WTC11 (cell line): ENCODE results near the gene PLEKHA5.

Source experiments
- NR1H2 ChIP-seq: sonication (generic); formaldehyde crosslinking; IDR thresholded peaks from 2 replicates; pipeline ENCODE4 v1.9.0; 2021; ENCODE audit warnings: mild to moderate bottlenecking, moderate library complexity, missing genetic modification reagents
- RELA ChIP-seq: sonication (generic); formaldehyde crosslinking; IDR thresholded peaks from 2 replicates; pipeline ENCODE4 v1.8.1; 2022; ENCODE audit warnings: missing genetic modification reagents, mild to moderate bottlenecking, borderline replicate concordance
- SMAD4 ChIP-seq: sonication (generic); formaldehyde crosslinking; IDR thresholded peaks from 2 replicates; pipeline ENCODE4 v1.8.0; 2022; ENCODE audit warnings: mild to moderate bottlenecking, missing genetic modification reagents
- TF ChIP-seq, protein P1 (sequence below): sonication (generic); formaldehyde crosslinking; IDR thresholded peaks from 2 replicates; pipeline ENCODE4 v1.8.1; 2022; ENCODE audit warnings: mild to moderate bottlenecking, missing genetic modification reagents, moderate library complexity, borderline replicate concordance
- TF ChIP-seq, protein P2 (sequence below): fragments of 200-600 bp; IDR thresholded peaks from 2 replicates; pipeline ENCODE4 v1.8.0; 2022; ENCODE audit warnings: antibody characterized with exemption
- TF ChIP-seq, protein P3 (sequence below): sonication (generic); formaldehyde crosslinking; IDR thresholded peaks from 2 replicates; pipeline ENCODE4 v1.8.1; 2023; ENCODE audit warnings: mild to moderate bottlenecking, missing genetic modification reagents
- TF ChIP-seq, protein P4 (sequence below): fragments of 250-450 bp; sonication (Bioruptor Pico); IDR thresholded peaks from 2 replicates; pipeline ENCODE4 v1.9.0; 2021; ENCODE audit warnings: mild to moderate bottlenecking, borderline replicate concordance
- TF ChIP-seq, protein P5 (sequence below): sonication (generic); formaldehyde crosslinking; IDR thresholded peaks from 2 replicates; pipeline ENCODE4 v1.8.0; 2022; ENCODE audit warnings: mild to moderate bottlenecking, missing genetic modification reagents
- TF ChIP-seq, protein P6 (sequence below): sonication (generic); formaldehyde crosslinking; IDR thresholded peaks from 2 replicates; pipeline ENCODE4 v1.8.1; 2023; ENCODE audit warnings: mild to moderate bottlenecking, moderate library complexity, missing genetic modification reagents
- TF ChIP-seq, protein P7 (sequence below): sonication (generic); formaldehyde crosslinking; IDR thresholded peaks from 2 replicates; pipeline ENCODE4 v1.8.0; 2023; ENCODE audit warnings: mild to moderate bottlenecking, missing genetic modification reagents

DNA sequence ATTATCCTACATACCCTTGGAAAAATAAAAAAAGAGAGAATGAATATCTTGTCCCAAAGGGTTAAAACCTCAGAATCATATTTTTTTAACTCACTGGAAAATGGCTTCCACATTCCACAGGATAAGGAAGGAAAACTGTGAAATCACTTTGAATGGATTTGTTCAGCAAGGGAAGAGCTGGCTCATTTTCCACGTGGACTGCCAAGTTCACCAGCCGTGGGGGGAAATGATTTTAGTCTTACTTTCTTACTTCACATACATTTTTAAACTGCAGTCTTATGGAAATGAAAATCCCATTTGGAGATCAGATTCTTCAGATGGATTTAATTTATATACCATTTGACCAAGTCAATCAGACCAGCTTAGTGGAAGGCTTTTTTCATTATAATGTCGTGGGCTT lies 279.8 kb downstream of the PLEKHA5 start:
- TF ChIP-seq, protein P1, sequence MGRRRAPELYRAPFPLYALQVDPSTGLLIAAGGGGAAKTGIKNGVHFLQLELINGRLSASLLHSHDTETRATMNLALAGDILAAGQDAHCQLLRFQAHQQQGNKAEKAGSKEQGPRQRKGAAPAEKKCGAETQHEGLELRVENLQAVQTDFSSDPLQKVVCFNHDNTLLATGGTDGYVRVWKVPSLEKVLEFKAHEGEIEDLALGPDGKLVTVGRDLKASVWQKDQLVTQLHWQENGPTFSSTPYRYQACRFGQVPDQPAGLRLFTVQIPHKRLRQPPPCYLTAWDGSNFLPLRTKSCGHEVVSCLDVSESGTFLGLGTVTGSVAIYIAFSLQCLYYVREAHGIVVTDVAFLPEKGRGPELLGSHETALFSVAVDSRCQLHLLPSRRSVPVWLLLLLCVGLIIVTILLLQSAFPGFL (CRISPR knock-in tag): no peak
- TF ChIP-seq, protein P2, sequence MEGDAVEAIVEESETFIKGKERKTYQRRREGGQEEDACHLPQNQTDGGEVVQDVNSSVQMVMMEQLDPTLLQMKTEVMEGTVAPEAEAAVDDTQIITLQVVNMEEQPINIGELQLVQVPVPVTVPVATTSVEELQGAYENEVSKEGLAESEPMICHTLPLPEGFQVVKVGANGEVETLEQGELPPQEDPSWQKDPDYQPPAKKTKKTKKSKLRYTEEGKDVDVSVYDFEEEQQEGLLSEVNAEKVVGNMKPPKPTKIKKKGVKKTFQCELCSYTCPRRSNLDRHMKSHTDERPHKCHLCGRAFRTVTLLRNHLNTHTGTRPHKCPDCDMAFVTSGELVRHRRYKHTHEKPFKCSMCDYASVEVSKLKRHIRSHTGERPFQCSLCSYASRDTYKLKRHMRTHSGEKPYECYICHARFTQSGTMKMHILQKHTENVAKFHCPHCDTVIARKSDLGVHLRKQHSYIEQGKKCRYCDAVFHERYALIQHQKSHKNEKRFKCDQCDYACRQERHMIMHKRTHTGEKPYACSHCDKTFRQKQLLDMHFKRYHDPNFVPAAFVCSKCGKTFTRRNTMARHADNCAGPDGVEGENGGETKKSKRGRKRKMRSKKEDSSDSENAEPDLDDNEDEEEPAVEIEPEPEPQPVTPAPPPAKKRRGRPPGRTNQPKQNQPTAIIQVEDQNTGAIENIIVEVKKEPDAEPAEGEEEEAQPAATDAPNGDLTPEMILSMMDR: no peak
- TF ChIP-seq SMAD4 (CRISPR knock-in tag) (no peak), RELA (no peak), NR1H2 (no peak)
- TF ChIP-seq, protein P3, sequence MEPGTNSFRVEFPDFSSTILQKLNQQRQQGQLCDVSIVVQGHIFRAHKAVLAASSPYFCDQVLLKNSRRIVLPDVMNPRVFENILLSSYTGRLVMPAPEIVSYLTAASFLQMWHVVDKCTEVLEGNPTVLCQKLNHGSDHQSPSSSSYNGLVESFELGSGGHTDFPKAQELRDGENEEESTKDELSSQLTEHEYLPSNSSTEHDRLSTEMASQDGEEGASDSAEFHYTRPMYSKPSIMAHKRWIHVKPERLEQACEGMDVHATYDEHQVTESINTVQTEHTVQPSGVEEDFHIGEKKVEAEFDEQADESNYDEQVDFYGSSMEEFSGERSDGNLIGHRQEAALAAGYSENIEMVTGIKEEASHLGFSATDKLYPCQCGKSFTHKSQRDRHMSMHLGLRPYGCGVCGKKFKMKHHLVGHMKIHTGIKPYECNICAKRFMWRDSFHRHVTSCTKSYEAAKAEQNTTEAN: no peak
- TF ChIP-seq, protein P4, sequence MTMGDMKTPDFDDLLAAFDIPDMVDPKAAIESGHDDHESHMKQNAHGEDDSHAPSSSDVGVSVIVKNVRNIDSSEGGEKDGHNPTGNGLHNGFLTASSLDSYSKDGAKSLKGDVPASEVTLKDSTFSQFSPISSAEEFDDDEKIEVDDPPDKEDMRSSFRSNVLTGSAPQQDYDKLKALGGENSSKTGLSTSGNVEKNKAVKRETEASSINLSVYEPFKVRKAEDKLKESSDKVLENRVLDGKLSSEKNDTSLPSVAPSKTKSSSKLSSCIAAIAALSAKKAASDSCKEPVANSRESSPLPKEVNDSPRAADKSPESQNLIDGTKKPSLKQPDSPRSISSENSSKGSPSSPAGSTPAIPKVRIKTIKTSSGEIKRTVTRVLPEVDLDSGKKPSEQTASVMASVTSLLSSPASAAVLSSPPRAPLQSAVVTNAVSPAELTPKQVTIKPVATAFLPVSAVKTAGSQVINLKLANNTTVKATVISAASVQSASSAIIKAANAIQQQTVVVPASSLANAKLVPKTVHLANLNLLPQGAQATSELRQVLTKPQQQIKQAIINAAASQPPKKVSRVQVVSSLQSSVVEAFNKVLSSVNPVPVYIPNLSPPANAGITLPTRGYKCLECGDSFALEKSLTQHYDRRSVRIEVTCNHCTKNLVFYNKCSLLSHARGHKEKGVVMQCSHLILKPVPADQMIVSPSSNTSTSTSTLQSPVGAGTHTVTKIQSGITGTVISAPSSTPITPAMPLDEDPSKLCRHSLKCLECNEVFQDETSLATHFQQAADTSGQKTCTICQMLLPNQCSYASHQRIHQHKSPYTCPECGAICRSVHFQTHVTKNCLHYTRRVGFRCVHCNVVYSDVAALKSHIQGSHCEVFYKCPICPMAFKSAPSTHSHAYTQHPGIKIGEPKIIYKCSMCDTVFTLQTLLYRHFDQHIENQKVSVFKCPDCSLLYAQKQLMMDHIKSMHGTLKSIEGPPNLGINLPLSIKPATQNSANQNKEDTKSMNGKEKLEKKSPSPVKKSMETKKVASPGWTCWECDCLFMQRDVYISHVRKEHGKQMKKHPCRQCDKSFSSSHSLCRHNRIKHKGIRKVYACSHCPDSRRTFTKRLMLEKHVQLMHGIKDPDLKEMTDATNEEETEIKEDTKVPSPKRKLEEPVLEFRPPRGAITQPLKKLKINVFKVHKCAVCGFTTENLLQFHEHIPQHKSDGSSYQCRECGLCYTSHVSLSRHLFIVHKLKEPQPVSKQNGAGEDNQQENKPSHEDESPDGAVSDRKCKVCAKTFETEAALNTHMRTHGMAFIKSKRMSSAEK: no peak
- TF ChIP-seq, protein P5, sequence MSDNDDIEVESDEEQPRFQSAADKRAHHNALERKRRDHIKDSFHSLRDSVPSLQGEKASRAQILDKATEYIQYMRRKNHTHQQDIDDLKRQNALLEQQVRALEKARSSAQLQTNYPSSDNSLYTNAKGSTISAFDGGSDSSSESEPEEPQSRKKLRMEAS (CRISPR knock-in tag): no peak
- TF ChIP-seq, protein P6, sequence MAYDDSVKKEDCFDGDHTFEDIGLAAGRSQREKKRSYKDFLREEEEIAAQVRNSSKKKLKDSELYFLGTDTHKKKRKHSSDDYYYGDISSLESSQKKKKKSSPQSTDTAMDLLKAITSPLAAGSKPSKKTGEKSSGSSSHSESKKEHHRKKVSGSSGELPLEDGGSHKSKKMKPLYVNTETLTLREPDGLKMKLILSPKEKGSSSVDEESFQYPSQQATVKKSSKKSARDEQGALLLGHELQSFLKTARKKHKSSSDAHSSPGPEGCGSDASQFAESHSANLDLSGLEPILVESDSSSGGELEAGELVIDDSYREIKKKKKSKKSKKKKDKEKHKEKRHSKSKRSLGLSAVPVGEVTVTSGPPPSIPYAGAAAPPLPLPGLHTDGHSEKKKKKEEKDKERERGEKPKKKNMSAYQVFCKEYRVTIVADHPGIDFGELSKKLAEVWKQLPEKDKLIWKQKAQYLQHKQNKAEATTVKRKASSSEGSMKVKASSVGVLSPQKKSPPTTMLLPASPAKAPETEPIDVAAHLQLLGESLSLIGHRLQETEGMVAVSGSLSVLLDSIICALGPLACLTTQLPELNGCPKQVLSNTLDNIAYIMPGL (CRISPR knock-in tag): no peak
- TF ChIP-seq, protein P7, sequence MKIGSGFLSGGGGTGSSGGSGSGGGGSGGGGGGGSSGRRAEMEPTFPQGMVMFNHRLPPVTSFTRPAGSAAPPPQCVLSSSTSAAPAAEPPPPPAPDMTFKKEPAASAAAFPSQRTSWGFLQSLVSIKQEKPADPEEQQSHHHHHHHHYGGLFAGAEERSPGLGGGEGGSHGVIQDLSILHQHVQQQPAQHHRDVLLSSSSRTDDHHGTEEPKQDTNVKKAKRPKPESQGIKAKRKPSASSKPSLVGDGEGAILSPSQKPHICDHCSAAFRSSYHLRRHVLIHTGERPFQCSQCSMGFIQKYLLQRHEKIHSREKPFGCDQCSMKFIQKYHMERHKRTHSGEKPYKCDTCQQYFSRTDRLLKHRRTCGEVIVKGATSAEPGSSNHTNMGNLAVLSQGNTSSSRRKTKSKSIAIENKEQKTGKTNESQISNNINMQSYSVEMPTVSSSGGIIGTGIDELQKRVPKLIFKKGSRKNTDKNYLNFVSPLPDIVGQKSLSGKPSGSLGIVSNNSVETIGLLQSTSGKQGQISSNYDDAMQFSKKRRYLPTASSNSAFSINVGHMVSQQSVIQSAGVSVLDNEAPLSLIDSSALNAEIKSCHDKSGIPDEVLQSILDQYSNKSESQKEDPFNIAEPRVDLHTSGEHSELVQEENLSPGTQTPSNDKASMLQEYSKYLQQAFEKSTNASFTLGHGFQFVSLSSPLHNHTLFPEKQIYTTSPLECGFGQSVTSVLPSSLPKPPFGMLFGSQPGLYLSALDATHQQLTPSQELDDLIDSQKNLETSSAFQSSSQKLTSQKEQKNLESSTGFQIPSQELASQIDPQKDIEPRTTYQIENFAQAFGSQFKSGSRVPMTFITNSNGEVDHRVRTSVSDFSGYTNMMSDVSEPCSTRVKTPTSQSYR (CRISPR knock-in tag): no peak
